Smooth muscle cell (in vitro differentiated cells): ENCODE measurements around the gene PTPRN2. TPM values are rescaled to one million over a fixed set of nuclear protein-coding genes. Genes with fewer than 3 reads are reported as not detected.

Source experiments
- DNase-seq: peaks from one replicate; lab custom pipeline; 2025; ENCODE audit not compliant: unreplicated experiment; lab: John Stamatoyannopoulos, UW
- H2AFZ ChIP-seq: fragments of 200-600 bp; sonication (generic); 2 replicates; pipeline ENCODE4 v1.6.0; 2016; ENCODE audit warnings: antibody characterized with exemption, low read depth, mild to moderate bottlenecking
- H3F3A ChIP-seq: fragments of 200-600 bp; sonication (generic); 2 replicates; pipeline ENCODE4 v1.6.0; 2017; ENCODE audit warnings: antibody characterized with exemption, low read depth
- H3K27ac ChIP-seq: fragments of 200-600 bp; sonication (generic); 2 replicates; pipeline ENCODE4 v1.5.1; 2016; ENCODE audit warnings: low read depth, mild to moderate bottlenecking
- H3K27me3 ChIP-seq: fragments of 200-600 bp; sonication (generic); 2 replicates; pipeline ENCODE4 v1.6.1; 2016; ENCODE audit warnings: low read depth, mild to moderate bottlenecking
- H3K36me3 ChIP-seq: fragments of 200-600 bp; sonication (generic); 2 replicates; pipeline ENCODE4 v1.5.1; 2016; ENCODE audit warnings: low read depth
- H3K4me1 ChIP-seq: fragments of 200-600 bp; sonication (generic); 2 replicates; pipeline ENCODE4 v1.5.1; 2016; ENCODE audit warnings: low read depth
- H3K4me2 ChIP-seq: fragments of 200-600 bp; sonication (generic); 2 replicates; pipeline ENCODE4 v1.6.0; 2016; ENCODE audit warnings: mild to moderate bottlenecking
- H3K4me3 ChIP-seq: fragments of 200-600 bp; sonication (generic); 2 replicates; pipeline ENCODE4 v1.5.1; 2016; ENCODE audit warnings: mild to moderate bottlenecking
- H3K79me2 ChIP-seq: fragments of 200-600 bp; sonication (generic); 2 replicates; pipeline ENCODE4 v1.6.0; 2016; ENCODE audit warnings: low read depth, mild to moderate bottlenecking
- H3K9ac ChIP-seq: fragments of 200-600 bp; sonication (generic); 2 replicates; pipeline ENCODE4 v1.6.0; 2016; ENCODE audit warnings: low read depth
- H3K9me3 ChIP-seq: fragments of 200-600 bp; sonication (generic); replicated peaks from 2 replicates; pipeline ENCODE4 v1.5.1; 2016; ENCODE audit warnings: low read depth
- H4K20me1 ChIP-seq: fragments of 200-600 bp; sonication (generic); 2 replicates; pipeline ENCODE4 v1.6.0; 2016; ENCODE audit warnings: low read depth
- CTCF ChIP-seq: fragments of 200-600 bp; sonication (generic); IDR thresholded peaks from 2 replicates; pipeline ENCODE4 v1.5.1; 2017; ENCODE audit warnings: borderline replicate concordance, mild to moderate bottlenecking, antibody characterized with exemption; ENCODE audit not compliant: insufficient read depth, poor library complexity, severe bottlenecking
- WGBS: methylation state at CpG from one replicate; pipeline ENCODE4 v1.1.7; 2016; ENCODE audit warnings: low lambda C conversion rate; 5-methylcytosine and 5-hydroxymethylcytosine counted together
- polyA plus RNA-seq: library from polyadenylated mRNA; unstranded; fragments of >200 nt; fragmentation: Nextera tagmentation; extraction: Ambion mirVana; gene quantifications from 2 replicates; pipeline ENCODE4 v1.2.1, GENCODE V29; 2016
- total RNA-seq: library from RNA; depleted of rRNA; stranded (reverse); fragments of >200 nt; gene quantifications from 2 replicates; pipeline ENCODE4 v1.2.3, GENCODE V29; 2014

PTPRN2 gene
- total and polyA plus RNA-seq, 2 experiments from 2014 or later: 0.09 to 0.87 TPM

DNA sequence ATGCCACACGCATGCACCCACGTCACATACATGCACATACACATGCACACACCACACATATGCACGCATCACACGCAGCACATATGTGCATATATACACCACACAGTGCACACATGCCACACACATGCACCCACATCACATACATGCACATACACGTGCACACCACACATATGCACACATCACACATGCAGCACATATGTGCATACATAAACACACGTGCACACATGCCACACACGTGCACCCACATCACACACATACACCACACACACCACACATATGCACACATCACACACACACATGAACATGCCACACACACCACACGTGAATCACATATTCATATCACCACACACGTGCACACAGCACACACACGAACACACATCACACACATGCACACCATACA lies 338.8 kb downstream of the PTPRN2 start:
- 51% methylated on average over 8 of the region's 10 CpGs for WGBS
- Histone ChIP-seq H3K9me3 (no peaks in the 10 kb centered on the region), H3K27ac (no peak overlapping the region), H3F3A (no peaks in the 10 kb centered on the region), H4K20me1 (no peaks in the 10 kb centered on the region), H3K4me1 (no peaks in the 10 kb centered on the region), H3K36me3 (no peaks in the 10 kb centered on the region), H3K4me3 (no peak overlapping the region), H3K4me2 (no peak overlapping the region), H3K79me2 (no peaks in the 10 kb centered on the region), H3K27me3 (no peaks in the 10 kb centered on the region), H3K9ac (no peak overlapping the region), H2AFZ (no peak overlapping the region)
- TF ChIP-seq CTCF: no peak
- no peak for DNase-seq

- TF ChIP-seq CTCF: no peak
- no peak overlapping the region for H3K9ac ChIP-seq
- 83% methylated on average over 14 of the region's 14 CpGs for WGBS
Measured at GRCh38 chr7:158247758-158248487, 339.7 kb downstream of the PTPRN2 start.

GRCh38 chr7:158246960-158247673 lies 340.5 kb downstream of the PTPRN2 start:
- H3K4me2 ChIP-seq: no peak overlapping the region
- no peaks in the 10 kb centered on the region for H3K4me1 ChIP-seq
- no peak overlapping the region for H3K27ac ChIP-seq
- no peak for DNase-seq
- no peak overlapping the region for H2AFZ ChIP-seq
- H3K79me2 ChIP-seq: no peaks in the 10 kb centered on the region
- H4K20me1 ChIP-seq: no peaks in the 10 kb centered on the region
- H3K4me3 ChIP-seq: no peak overlapping the region
- no peaks in the 10 kb centered on the region for H3K9me3 ChIP-seq
- H3F3A ChIP-seq: no peaks in the 10 kb centered on the region
- no peaks in the 10 kb centered on the region for H3K36me3 ChIP-seq
- no peak overlapping the region for H3K9ac ChIP-seq
- H3K27me3 ChIP-seq: no peaks in the 10 kb centered on the region
- 87% methylated on average over 26 of the region's 28 CpGs for WGBS
- no peak for TF ChIP-seq CTCF

More at GRCh38 chr7:158247758-158248487, 339.7 kb downstream of the PTPRN2 start:
- H3K36me3 ChIP-seq: no peaks in the 10 kb centered on the region
- no peak for DNase-seq
- no peaks in the 10 kb centered on the region for H3K9me3 ChIP-seq
- H3K79me2 ChIP-seq: no peaks in the 10 kb centered on the region
- no peak overlapping the region for H2AFZ ChIP-seq
- no peak overlapping the region for H3K27ac ChIP-seq
- no peaks in the 10 kb centered on the region for H3K27me3 ChIP-seq
- no peaks in the 10 kb centered on the region for H3F3A ChIP-seq
- H3K4me3 ChIP-seq: no peak overlapping the region
- H4K20me1 ChIP-seq: no peaks in the 10 kb centered on the region
- no peak overlapping the region for H3K4me2 ChIP-seq
- H3K4me1 ChIP-seq: no peaks in the 10 kb centered on the region
